Fibroblast of the aortic adventitia (primary cell): ENCODE measurements around the gene OR56A3. TPM values are rescaled to one million over a fixed set of nuclear protein-coding genes. Genes with fewer than 3 reads are reported as not detected.

ENCODE experiments used
- DNase-seq: peaks from one replicate; pipeline ENCODE4 v3.0.0-alpha.2; 2010; ENCODE audit warnings: low read depth
- H3K4me3 ChIP-seq: 2 replicates; pipeline ENCODE4 v1.5.1; 2011; ENCODE audit warnings: low read depth, mild to moderate bottlenecking, control low read depth, low read length, moderate library complexity
- CTCF ChIP-seq: IDR thresholded peaks from 2 replicates; pipeline ENCODE4 v1.5.1; 2011; ENCODE audit warnings: mild to moderate bottlenecking, low read length, control low read depth, inconsistent platforms; ENCODE audit not compliant: insufficient read depth
- total RNA-seq: library from RNA; depleted of rRNA; stranded (reverse); fragments of >200 nt; gene quantifications from 2 replicates; pipeline ENCODE4 v1.2.3, GENCODE V29; 2012; ENCODE audit warnings: low replicate concordance

OR56A3 gene
- total RNA-seq, 1 donor = not detected

GRCh38 chr11:5923794-5924193 lies 18.3 kb upstream of the OR56A3 start:
- no peak for TF ChIP-seq CTCF
- DNase-seq = no peak
- H3K4me3 ChIP-seq = no peak overlapping the region

- no peak for DNase-seq
- H3K4me3 ChIP-seq = no peak overlapping the region
- TF ChIP-seq CTCF = no peak
Measured at GRCh38 chr11:5928271-5928670, 13.8 kb upstream of the OR56A3 start.

DNA sequence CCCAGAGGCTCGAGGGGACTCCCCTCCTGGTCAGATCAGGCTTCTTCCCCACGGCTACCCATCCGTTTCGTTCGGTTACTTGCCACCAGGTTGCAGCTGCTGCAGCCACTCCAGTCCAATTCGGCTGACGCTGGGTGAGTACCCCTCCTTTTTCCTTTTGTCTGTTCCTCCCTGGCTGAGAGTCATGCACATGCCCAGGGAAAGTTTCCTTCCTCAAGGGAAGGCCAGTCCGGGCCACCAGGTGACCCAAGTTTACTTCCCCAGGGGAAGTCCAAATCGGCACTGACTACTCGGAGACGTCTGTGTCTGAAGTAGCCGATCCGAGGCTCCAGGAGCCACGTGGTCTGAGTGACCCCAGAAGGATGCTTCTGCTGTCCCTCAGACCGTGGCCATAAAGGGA lies 13.2 kb upstream of the OR56A3 start:
- H3K4me3 ChIP-seq = no peak overlapping the region
- DNase-seq = no peak
- no peak for TF ChIP-seq CTCF

DNA sequence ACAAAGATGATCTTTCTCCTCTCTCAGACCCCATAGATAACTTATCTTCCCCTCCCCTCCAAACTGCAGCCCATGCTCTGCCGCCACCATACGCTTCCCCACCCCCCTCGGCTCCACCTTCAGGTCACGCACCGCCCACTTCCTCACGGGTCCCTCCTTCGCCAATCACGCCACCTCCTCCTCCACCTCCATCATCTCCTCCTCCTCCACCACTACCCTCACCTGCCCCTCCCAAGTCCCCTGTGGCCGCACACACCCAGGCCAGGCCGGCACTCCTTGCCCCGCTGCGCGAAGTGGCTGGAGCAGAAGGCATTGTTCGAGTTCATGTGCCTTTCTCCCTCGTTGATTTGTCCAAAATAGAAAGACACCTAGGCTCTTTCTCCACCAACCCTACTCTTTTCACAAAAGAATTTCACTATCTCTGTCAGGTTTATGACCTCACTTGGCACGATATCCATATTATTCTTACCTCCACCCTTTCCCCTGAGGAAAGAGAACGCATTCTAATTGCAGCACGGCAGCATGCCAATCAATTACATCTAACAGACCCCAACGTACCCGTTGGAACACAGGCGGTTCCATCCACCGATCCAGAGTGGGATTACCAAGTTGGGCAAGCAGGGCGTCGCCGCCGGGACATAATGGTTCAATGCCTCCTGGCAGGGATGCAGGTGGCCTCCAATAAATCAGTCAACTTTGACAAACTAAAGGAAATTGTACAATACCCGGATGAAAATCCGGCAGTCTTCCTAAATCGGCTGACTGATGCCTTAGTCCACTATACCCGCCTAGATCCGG lies 12.3 kb upstream of the OR56A3 start:
- no peak for TF ChIP-seq CTCF
- H3K4me3 ChIP-seq = no peak overlapping the region
- no peak for DNase-seq

DNA sequence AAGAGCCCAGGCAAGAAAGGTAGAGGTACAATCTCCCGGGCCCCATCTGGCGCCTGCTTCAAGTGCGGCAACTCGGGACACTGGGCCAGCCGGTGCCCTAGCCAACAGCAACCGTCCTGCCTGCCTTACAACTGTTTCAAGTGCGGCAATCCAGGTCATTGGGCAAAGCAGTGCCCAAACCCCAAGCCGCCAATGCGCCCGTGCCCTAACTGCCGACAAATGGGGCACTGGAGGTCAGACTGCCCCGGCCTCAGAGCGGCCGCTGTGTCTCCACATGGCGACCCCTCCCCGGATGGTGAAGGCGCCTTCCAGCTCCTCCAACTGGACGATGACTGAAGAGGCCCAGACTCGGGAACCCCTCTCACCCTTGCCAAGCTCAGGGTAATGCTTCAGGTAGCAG lies 11.4 kb upstream of the OR56A3 start:
- DNase-seq = no peak
- TF ChIP-seq CTCF = no peak

DNA sequence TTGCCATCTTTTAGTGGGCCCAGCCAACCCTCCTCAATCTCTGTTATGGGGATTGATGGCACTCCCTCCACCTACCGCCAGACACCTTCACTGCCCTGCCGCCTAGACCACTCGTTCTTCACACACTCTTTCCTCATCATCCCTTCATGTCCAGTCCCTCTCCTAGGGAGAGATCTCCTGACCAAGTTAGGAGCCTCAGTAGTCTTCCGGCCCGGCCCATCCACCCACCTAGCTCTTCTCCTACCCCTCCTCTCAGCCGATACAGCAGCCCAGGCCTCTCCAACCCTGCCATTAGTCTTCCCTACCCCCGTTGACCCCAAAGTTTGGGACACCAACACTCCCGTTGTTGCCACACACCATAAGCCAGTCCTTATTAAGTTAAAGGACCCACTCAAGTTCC lies 11.0 kb upstream of the OR56A3 start:
- H3K4me3 ChIP-seq = no peak overlapping the region
- no peak for TF ChIP-seq CTCF
- no peak for DNase-seq

More for the DNA sequence above, 11.4 kb upstream of the OR56A3 start:
- no peak overlapping the region for H3K4me3 ChIP-seq

GRCh38 chr11:5932671-5933070 lies 9.4 kb upstream of the OR56A3 start:
- H3K4me3 ChIP-seq = no peak overlapping the region
- TF ChIP-seq CTCF = no peak
- DNase-seq = no peak
